Colonic mucosa (tissue), 4 donors: ENCODE measurements around the gene TEX2. TPM values are rescaled to one million over a fixed set of nuclear protein-coding genes. Genes with fewer than 3 reads are reported as not detected.

Experiments used
- DNase-seq: peaks from one replicate; pipeline ENCODE4 v3.0.0-alpha.2; 2020
- H3K27ac ChIP-seq: fragments of 200-600 bp; one replicate; pipeline ENCODE4 v1.8.0; 2021
- H3K27me3 ChIP-seq: fragments of 200-600 bp; one replicate; pipeline ENCODE4 v1.8.0; 2021
- H3K36me3 ChIP-seq: fragments of 200-600 bp; one replicate; pipeline ENCODE4 v1.8.0; 2021
- H3K4me1 ChIP-seq: fragments of 200-600 bp; one replicate; pipeline ENCODE4 v1.8.0; 2021; ENCODE audit warnings: mild to moderate bottlenecking
- H3K4me3 ChIP-seq: fragments of 200-600 bp; one replicate; pipeline ENCODE4 v1.8.0; 2021
- H3K9ac ChIP-seq, 2 donors: one replicate each; pipeline ENCODE4 v1.7.0; 2013; ENCODE audit warnings: control low read depth in 2 of 2, low read depth in 2 of 2, low read length in 2 of 2
- H3K9me3 ChIP-seq: fragments of 200-600 bp; one replicate; pipeline ENCODE4 v1.8.0; 2021
- CTCF ChIP-seq: fragments of 200-600 bp; IDR thresholded peaks from one replicate; pipeline ENCODE4 v1.8.0; 2022; ENCODE audit warnings: antibody characterized with exemption, mild to moderate bottlenecking
- intact Hi-C: fragments of 100-400 bp; cut with DNase I; formaldehyde crosslinking; loops from one replicate; pipeline ENCODE4 v1.14.1; 2022
- total RNA-seq, 2 donors: library from RNA; stranded (reverse); fragmentation: NEBNext Ultra II Directional in 1 of 2; extraction: Animal tissue kit (Norgen Biotek cat#: 25700) in 1 of 2; gene quantifications; one replicate each; pipeline ENCODE4 v1.2.1, GENCODE V29; 2021
- donor health status: healthy.
- donor health status: DM: no; HTN: no; CAD: no.
- donor health status: DM: no; HTN: no; CAD: no.

The TEX2 gene
- total RNA-seq, 2 donors from 2014 or later: 29.0 to 29.7 TPM

GRCh38 chr17:64103391-64104364, 159.4 kb downstream of the TEX2 start:
- H3K9ac ChIP-seq: no peak overlapping the region
- peaks cover 4% of the 10 kb centered on the region for H3K4me1 ChIP-seq
- intact Hi-C loops: no loop called here
- no peak overlapping the region for H3K27ac ChIP-seq
- no peaks in the 10 kb centered on the region for H3K36me3 ChIP-seq
- H3K4me3 ChIP-seq: no peak overlapping the region
- no peak for DNase-seq
- TF ChIP-seq CTCF: no peak
- no peaks in the 10 kb centered on the region for H3K27me3 ChIP-seq
- no peaks in the 10 kb centered on the region for H3K9me3 ChIP-seq

- no peaks in the 10 kb centered on the region for H3K4me1 ChIP-seq
Observed at GRCh38 chr17:64102627-64103390, 160.3 kb downstream of the TEX2 start.

GRCh38 chr17:64099543-64099942, 163.5 kb downstream of the TEX2 start:
- DNase-seq: no peak
- intact Hi-C loops: no loop called here
- no peaks in the 10 kb centered on the region for H3K36me3 ChIP-seq
- TF ChIP-seq CTCF: no peak
- no peaks in the 10 kb centered on the region for H3K4me1 ChIP-seq
- H3K9me3 ChIP-seq: no peaks in the 10 kb centered on the region
- no peak overlapping the region for H3K4me3 ChIP-seq
- H3K9ac ChIP-seq: no peak overlapping the region
- H3K27ac ChIP-seq: no peak overlapping the region
- no peaks in the 10 kb centered on the region for H3K27me3 ChIP-seq

More at GRCh38 chr17:64102627-64103390, 160.3 kb downstream of the TEX2 start:
- intact Hi-C loops: no loop called here
- Histone ChIP-seq H3K27ac (no peak overlapping the region), H3K36me3 (no peaks in the 10 kb centered on the region), H3K9ac (no peak overlapping the region), H3K4me3 (no peak overlapping the region), H3K27me3 (no peaks in the 10 kb centered on the region), H3K9me3 (no peaks in the 10 kb centered on the region)
- no peak for TF ChIP-seq CTCF
- DNase-seq: no peak

Other genes with a start within 250 kb of the TEX2 start
- gene ICAM2, start 242.6 kb downstream of the TEX2 start, total RNA-seq: 1 to 10 TPM; 9.2 to 9.5 TPM
- 10 to 100 TPM; 19.2 to 19.6 TPM for gene ERN1, start 133.1 kb downstream of the TEX2 start, total RNA-seq
- 10 to 100 TPM; 17.5 to 48.8 TPM for gene PECAM1, start 127.6 kb upstream of the TEX2 start, total RNA-seq
- gene MILR1, start 185.9 kb upstream of the TEX2 start, total RNA-seq: 1 to 10 TPM; 2.0 to 5.3 TPM
- gene POLG2, start 233.8 kb upstream of the TEX2 start, total RNA-seq: 10 to 100 TPM; 10.5 to 12.3 TPM
- gene DDX5, start 243.0 kb upstream of the TEX2 start, total RNA-seq: 100 to 1,000 TPM; 369 to 444 TPM
- 10 to 100 TPM; 26.4 to 28.5 TPM for gene CEP95, start 243.7 kb upstream of the TEX2 start, total RNA-seq